Liver (tissue), 9 donors: ENCODE data around the gene MTFR1L. TPM values are rescaled to one million over a fixed set of nuclear protein-coding genes. Genes with fewer than 3 reads are reported as not detected.

ENCODE experiments used
- DNase-seq: peaks from one replicate; pipeline ENCODE4 v3.0.0-alpha.2; 2017; ENCODE audit warnings: low spot score
- H3K27ac ChIP-seq, 2 donors: one replicate each; pipeline ENCODE4 v1.7.0; 2013; ENCODE audit warnings: inconsistent platforms in 2 of 2, low read length in 2 of 2, control low read depth in 1 of 2, low read depth in 1 of 2, mild to moderate bottlenecking in 1 of 2
- H3K27me3 ChIP-seq, 4 donors: one replicate each; pipeline versions ENCODE4 v1.6.1 to v1.7.0; 2013; ENCODE audit warnings: low read length in 3 of 4, inconsistent platforms in 1 of 4, mild to moderate bottlenecking in 1 of 4, moderate library complexity in 1 of 4; ENCODE audit not compliant: control insufficient read depth in 4 of 4, insufficient read depth in 4 of 4
- H3K36me3 ChIP-seq, 4 donors: one replicate each; pipeline versions ENCODE4 v1.6.1 to v1.7.0; 2013; ENCODE audit warnings: low read length in 3 of 4, mild to moderate bottlenecking in 3 of 4, low read depth in 1 of 4, moderate library complexity in 1 of 4; ENCODE audit not compliant: control insufficient read depth in 4 of 4, insufficient read depth in 3 of 4
- H3K4me1 ChIP-seq, 4 donors: one replicate each; pipeline versions ENCODE4 v1.6.1 to v1.7.0; 2013; ENCODE audit warnings: low read length in 3 of 4, mild to moderate bottlenecking in 3 of 4, moderate library complexity in 1 of 4; ENCODE audit not compliant: control insufficient read depth in 4 of 4, insufficient read depth in 4 of 4
- H3K4me3 ChIP-seq, 3 donors: one replicate each; pipeline versions ENCODE4 v1.6.1 to v1.7.0; 2013; ENCODE audit warnings: low read length in 3 of 3, control low read depth in 1 of 3, low read depth in 1 of 3, mild to moderate bottlenecking in 1 of 3
- H3K9ac ChIP-seq, 2 donors: one replicate each; pipeline ENCODE4 v1.7.0; 2013; ENCODE audit warnings: low read length in 2 of 2, mild to moderate bottlenecking in 2 of 2, moderate library complexity in 2 of 2, control low read depth in 1 of 2, low read depth in 1 of 2
- H3K9me3 ChIP-seq, 4 donors: one replicate each; pipeline versions ENCODE4 v1.6.1 to v1.7.0; 2013; ENCODE audit warnings: low read length in 3 of 4; ENCODE audit not compliant: control insufficient read depth in 4 of 4
- ATF3 ChIP-seq: IDR thresholded peaks from 2 replicates; pipeline ENCODE4 v1.6.1; 2016; ENCODE audit warnings: antibody characterized with exemption
- CTCF ChIP-seq: fragments of 150-350 bp; IDR thresholded peaks from 2 replicates; pipeline ENCODE4 v1.5.1; 2017; ENCODE audit warnings: improper control_type of control experiment, low read depth, low read length; ENCODE audit not compliant: missing input control
- EGR1 ChIP-seq, 2 donors: IDR thresholded peaks; 2 replicates each; pipeline ENCODE4 v1.6.1; 2016 to 2018; ENCODE audit warnings: antibody characterized with exemption in 2 of 2, low read depth in 2 of 2
- FOXA1 ChIP-seq: IDR thresholded peaks from 2 replicates; pipeline ENCODE4 v1.6.1; 2016; ENCODE audit warnings: antibody characterized with exemption
- FOXA2 ChIP-seq: IDR thresholded peaks from 2 replicates; pipeline ENCODE4 v1.6.1; 2016; ENCODE audit warnings: antibody characterized with exemption
- GABPA ChIP-seq, 2 donors: IDR thresholded peaks in 1 of 2; conservative IDR thresholded peaks in 1 of 2; 2 replicates each; pipeline ENCODE4 v1.6.1; 2016; ENCODE audit warnings: antibody characterized with exemption in 2 of 2, mild to moderate bottlenecking in 1 of 2, moderate library complexity in 1 of 2
- HNF4A ChIP-seq, 2 donors: conservative IDR thresholded peaks; 2 replicates each; pipeline ENCODE4 v1.6.1; 2016; ENCODE audit warnings: antibody characterized with exemption in 2 of 2, mild to moderate bottlenecking in 2 of 2
- HNF4G ChIP-seq: IDR thresholded peaks from 2 replicates; pipeline ENCODE4 v1.6.1; 2016; ENCODE audit warnings: antibody characterized with exemption
- MAX ChIP-seq: IDR thresholded peaks from 2 replicates; pipeline ENCODE4 v1.6.1; 2016; ENCODE audit warnings: antibody characterized with exemption
- NR2F2 ChIP-seq: IDR thresholded peaks from 2 replicates; pipeline ENCODE4 v1.6.1; 2016; ENCODE audit warnings: antibody characterized with exemption
- RAD21 ChIP-seq, 2 donors: IDR thresholded peaks; 2 replicates each; pipeline ENCODE4 v1.6.1; 2016; ENCODE audit warnings: antibody characterized with exemption in 2 of 2, mild to moderate bottlenecking in 2 of 2
- REST ChIP-seq: IDR thresholded peaks from 2 replicates; pipeline ENCODE4 v1.6.1; 2016; ENCODE audit warnings: antibody characterized with exemption, mild to moderate bottlenecking
- RXRA ChIP-seq, 2 donors: IDR thresholded peaks; 2 replicates each; pipeline ENCODE4 v1.6.1; 2017 to 2018; ENCODE audit warnings: antibody characterized with exemption in 2 of 2, mild to moderate bottlenecking in 1 of 2
- TAF1 ChIP-seq: conservative IDR thresholded peaks from 2 replicates; pipeline ENCODE4 v1.6.1; 2016; ENCODE audit warnings: antibody characterized with exemption, mild to moderate bottlenecking
- YY1 ChIP-seq: IDR thresholded peaks from 2 replicates; pipeline ENCODE4 v1.6.1; 2016; ENCODE audit warnings: antibody characterized with exemption, mild to moderate bottlenecking
- ZBTB33 ChIP-seq: IDR thresholded peaks from 2 replicates; pipeline ENCODE4 v1.6.1; 2016; ENCODE audit warnings: antibody characterized with exemption
- WGBS: extraction: QIAGEN DNeasy Blood & Tissue Kit; methylation state at CpG from one replicate; pipeline ENCODE4 v1.1.7; 2013; 5-methylcytosine and 5-hydroxymethylcytosine counted together
- polyA plus RNA-seq, 2 donors: library from polyadenylated mRNA; stranded (reverse) in 1 of 2; unstranded in 1 of 2; fragments of 200-250 nt in 1 of 2; fragments of >200 nt in 1 of 2; fragmentation: Nextera tagmentation in 1 of 2; extraction: Ambion mirVana in 1 of 2; gene quantifications; one replicate each; pipeline versions ENCODE4 v1.2.1 to v1.2.3, GENCODE V29; 2013 to 2015
- total RNA-seq, 2 donors: library from RNA; depleted of rRNA; stranded (reverse); fragments of >200 nt; gene quantifications; one replicate each; pipeline ENCODE4 v1.2.3, GENCODE V29; 2014
- donor health status: healthy.
- donor health status: healthy.
- donor health status: healthy.
- donor health status: healthy.
- donor health status: healthy.

MTFR1L gene
- total and polyA plus RNA-seq, 4 donors = 22.5 to 48.4 (median 40.2) TPM

- TF ChIP-seq REST (no peak), HNF4A (conservative IDR thresholded peaks at IDR 0.05) (no peak), RAD21 (IDR thresholded peaks at IDR 0.05) (no peak)
Measured at GRCh38 chr1:25785333-25786067, 34.3 kb upstream of the MTFR1L start (continued).

GRCh38 chr1:25786887-25787759, 32.6 kb upstream of the MTFR1L start:
- no peak for DNase-seq

More at GRCh38 chr1:25786887-25787759, 32.6 kb upstream of the MTFR1L start:
- H3K9me3 ChIP-seq = no peaks in the 10 kb centered on the region
- no peak overlapping the region for H3K27ac ChIP-seq
- no peak overlapping the region for H3K9ac ChIP-seq
- no peaks in the 10 kb centered on the region for H3K27me3 ChIP-seq
- H3K4me1 ChIP-seq = no peaks in the 10 kb centered on the region
- no peak overlapping the region for H3K4me3 ChIP-seq
- TF ChIP-seq ZBTB33 (no peak), NR2F2 (no peak), CTCF (no peak), YY1 (no peak), TAF1 (no peak), ATF3 (no peak), REST (no peak), EGR1 (IDR thresholded peaks at IDR 0.05; ENCODE audit: low read depth in 2 of 2) (no peak), HNF4G (no peak), FOXA1 (no peak), RXRA (IDR thresholded peaks at IDR 0.05) (no peak), HNF4A (conservative IDR thresholded peaks at IDR 0.05) (no peak), MAX (no peak), RAD21 (IDR thresholded peaks at IDR 0.05) (no peak), GABPA (IDR thresholded peaks at IDR 0.05 in 1 of 2, conservative IDR thresholded peaks at IDR 0.05 in 1 of 2) (no peak), FOXA2 (no peak)
- WGBS = 89% methylated on average over 11 of the region's 11 CpGs
- H3K36me3 ChIP-seq = peaks cover 0 to 6% (median 0%) of the 10 kb centered on the region in 4 donors
